Peyer's patch (tissue), 4 donors: Measurements from ENCODE around the gene TAPBPL. TPM values are rescaled to one million over a fixed set of nuclear protein-coding genes. Genes with fewer than 3 reads are reported as not detected.
"Not testable (repeated sequence)": the region's sequence is repeated elsewhere in the genome, so short reads cannot be mapped to it uniquely, and the experiment has no call there.

Source experiments
- DNase-seq, 3 donors: peaks; one replicate each; pipeline ENCODE4 v3.0.0-alpha.2; 2017 to 2019
- H3K27ac ChIP-seq, 4 donors: fragments of 200-600 bp; sonication (generic); one replicate each; pipeline ENCODE4 v1.5.1; 2016 to 2019
- H3K27me3 ChIP-seq, 2 donors: fragments of 200-600 bp; sonication (generic); one replicate each; pipeline ENCODE4 v1.5.1; 2019
- H3K36me3 ChIP-seq, 3 donors: fragments of 200-600 bp; sonication (generic); one replicate each; pipeline ENCODE4 v1.5.1; 2016 to 2019
- H3K4me1 ChIP-seq, 4 donors: fragments of 200-600 bp; sonication (generic); one replicate each; pipeline ENCODE4 v1.5.1; 2016 to 2019
- H3K4me3 ChIP-seq, 4 donors: fragments of 200-600 bp; sonication (generic); 1 replicate in 3 of 4; 2 replicates in 1 of 4; pipeline ENCODE4 v1.5.1; 2016 to 2019; ENCODE audit warnings: mild to moderate bottlenecking in 1 of 4
- H3K9me3 ChIP-seq, 4 donors: fragments of 200-600 bp; sonication (generic); one replicate each; pipeline ENCODE4 v1.5.1; 2016 to 2019; ENCODE audit warnings: mild to moderate bottlenecking in 1 of 4
- POLR2A ChIP-seq, 2 donors: fragments of 450-650 bp; IDR thresholded peaks; one replicate each; pipeline ENCODE4 v1.5.1; 2017; ENCODE audit warnings: antibody characterized with exemption in 2 of 2, mild to moderate bottlenecking in 2 of 2, moderate library complexity in 2 of 2
- total RNA-seq, 4 donors: library from RNA; depleted of rRNA; stranded (reverse); fragments of >200 nt; gene quantifications; one replicate each; pipeline ENCODE4 v1.1.0, GENCODE V29; 2016
- TF ChIP-seq, protein P1 (sequence below), 6 experiments: fragments of 450-650 bp in 4 of 6; fragments of 200-600 bp in 2 of 6; sonication (generic) in 1 of 6; IDR thresholded peaks; one replicate each; pipeline ENCODE4 v1.5.1; 2017 to 2019; ENCODE audit warnings: antibody characterized with exemption in 6 of 6, mild to moderate bottlenecking in 3 of 6, moderate library complexity in 1 of 6

TAPBPL gene
- total RNA-seq, 4 donors from 2014 or later, result 44.6 to 124 (median 95.5) TPM

DNA sequence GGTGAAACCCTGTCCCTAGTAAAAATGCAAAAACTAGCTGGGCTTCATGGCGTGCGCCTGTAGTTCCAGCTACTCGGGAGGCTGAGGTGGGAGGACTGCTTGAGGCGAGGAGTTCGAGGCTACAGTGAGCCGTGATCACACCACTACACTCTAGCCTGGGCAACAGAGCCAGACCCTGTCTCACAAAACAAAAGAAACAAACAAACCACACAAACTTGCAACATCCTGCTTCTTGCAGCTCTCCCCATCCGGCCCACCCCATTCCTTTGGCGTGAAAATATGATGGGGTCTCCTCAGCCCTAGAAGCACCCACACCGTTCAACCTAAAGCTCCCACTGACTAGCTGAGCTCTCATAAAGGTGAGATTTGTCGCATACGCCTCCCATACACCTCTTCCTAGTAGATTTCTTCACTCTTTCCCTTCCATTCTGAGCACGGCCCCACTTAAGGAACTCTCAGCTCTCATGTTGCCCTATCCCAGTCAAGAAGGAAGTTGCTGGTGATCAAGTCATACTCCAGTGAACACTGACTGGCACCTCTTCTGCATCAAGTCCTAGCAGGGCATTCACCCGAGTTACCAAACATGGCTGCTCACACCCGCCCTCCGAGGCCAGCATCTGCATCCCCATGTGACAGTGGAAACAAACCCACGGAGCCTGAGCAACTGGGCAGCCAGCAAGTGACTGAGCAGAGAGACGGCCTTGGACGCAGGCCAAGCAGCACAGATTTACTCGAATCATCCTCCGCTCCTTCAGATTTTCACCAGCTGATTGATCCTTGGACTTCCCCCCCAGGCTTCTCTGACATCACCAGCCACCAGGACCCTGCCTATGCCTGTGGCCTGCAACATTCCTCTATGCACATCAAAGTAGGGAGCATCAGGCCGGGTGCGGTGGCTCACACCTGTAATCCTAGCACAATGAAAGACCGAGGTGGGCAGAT lies 26.0 kb upstream of the TAPBPL start:
- Histone ChIP-seq H3K27me3 (no peaks in the 10 kb centered on the region), H3K9me3 (no peaks in the 10 kb centered on the region), H3K36me3 (no peaks in the 10 kb centered on the region), H3K27ac (peak overlapping the region in 2 of 4 donors; percentile 70 to 78), H3K4me3 (no peak overlapping the region), H3K4me1 (peaks cover 0 to 23% (median 8%) of the 10 kb centered on the region in 4 donors)
- TF ChIP-seq, protein P1, sequence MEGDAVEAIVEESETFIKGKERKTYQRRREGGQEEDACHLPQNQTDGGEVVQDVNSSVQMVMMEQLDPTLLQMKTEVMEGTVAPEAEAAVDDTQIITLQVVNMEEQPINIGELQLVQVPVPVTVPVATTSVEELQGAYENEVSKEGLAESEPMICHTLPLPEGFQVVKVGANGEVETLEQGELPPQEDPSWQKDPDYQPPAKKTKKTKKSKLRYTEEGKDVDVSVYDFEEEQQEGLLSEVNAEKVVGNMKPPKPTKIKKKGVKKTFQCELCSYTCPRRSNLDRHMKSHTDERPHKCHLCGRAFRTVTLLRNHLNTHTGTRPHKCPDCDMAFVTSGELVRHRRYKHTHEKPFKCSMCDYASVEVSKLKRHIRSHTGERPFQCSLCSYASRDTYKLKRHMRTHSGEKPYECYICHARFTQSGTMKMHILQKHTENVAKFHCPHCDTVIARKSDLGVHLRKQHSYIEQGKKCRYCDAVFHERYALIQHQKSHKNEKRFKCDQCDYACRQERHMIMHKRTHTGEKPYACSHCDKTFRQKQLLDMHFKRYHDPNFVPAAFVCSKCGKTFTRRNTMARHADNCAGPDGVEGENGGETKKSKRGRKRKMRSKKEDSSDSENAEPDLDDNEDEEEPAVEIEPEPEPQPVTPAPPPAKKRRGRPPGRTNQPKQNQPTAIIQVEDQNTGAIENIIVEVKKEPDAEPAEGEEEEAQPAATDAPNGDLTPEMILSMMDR (IDR thresholded peaks at IDR 0.05), result no peak
- TF ChIP-seq POLR2A (IDR thresholded peaks at IDR 0.05), result no peak
- DNase-seq, result peak in 2 of 3 donors; percentile 74 to 76

DNA sequence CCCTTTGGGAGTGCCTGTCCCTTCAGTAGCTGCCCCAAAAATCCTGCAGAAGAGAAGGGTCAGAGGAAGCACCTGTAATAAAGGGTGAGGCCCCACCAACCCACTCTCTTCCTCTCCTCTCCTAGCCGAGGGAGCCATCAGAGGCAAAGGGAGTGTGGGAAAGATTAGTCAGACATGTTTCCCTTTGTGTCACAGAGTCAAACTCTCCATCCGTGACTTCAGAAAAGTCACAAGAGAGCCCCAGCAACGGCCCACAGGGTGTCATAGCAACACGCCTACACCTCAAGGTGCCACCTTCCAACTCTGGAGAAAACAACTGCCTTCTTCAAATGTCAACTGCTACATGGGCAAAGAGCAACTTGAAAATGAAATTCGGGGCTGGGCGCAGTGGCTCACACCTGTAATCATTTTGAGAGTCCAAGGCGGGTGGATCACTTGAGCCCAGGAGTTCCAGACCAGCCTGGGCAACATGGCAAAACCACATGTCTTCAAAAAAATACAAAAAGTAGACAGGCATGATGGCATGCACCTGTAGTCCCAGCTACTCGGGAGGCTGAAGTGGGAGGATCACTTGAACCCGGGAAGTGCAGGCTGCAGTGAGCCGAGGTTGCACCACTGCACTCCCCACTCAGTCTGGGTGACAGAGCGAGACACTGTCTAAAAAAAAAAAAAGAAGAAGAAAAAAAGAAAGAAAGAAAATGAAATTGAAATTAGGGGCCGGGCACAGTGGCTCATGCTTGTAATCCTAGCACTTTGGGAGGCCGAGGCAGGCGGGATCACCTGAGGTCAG lies 24.8 kb upstream of the TAPBPL start:
- Histone ChIP-seq H3K4me3 (peak overlapping the region in 1 of 4 donors; percentile 6), H3K4me1 (peaks cover 0 to 23% (median 9%) of the 10 kb centered on the region in 4 donors), H3K36me3 (no peaks in the 10 kb centered on the region), H3K27me3 (no peaks in the 10 kb centered on the region), H3K9me3 (no peaks in the 10 kb centered on the region), H3K27ac (peak overlapping the region in 3 of 4 donors; percentile 14 to 78 (median 70))
- peak in 2 of 3 donors; percentile 86 to 88 for DNase-seq
- TF ChIP-seq, protein P1 (IDR thresholded peaks at IDR 0.05), result no peak
- no peak for TF ChIP-seq POLR2A (IDR thresholded peaks at IDR 0.05)

DNA sequence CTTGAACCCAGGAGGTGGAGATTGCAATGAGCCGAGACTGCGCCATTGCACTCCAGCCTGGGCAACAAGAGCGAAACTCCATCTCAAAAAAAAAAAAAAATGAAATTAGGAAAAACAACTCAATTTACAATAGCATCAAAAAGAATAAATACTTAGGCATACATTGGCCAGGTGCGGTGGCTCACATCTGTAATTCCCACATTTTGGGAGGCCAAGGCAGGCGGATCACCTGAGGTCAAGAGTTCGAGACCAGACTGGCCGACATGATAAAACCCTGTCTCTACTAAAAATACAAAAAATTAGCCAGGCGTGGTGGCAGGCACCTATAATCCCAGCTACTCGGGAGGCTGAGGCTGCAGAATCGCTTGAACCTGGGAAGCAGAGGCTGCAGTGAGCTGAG lies 24.0 kb upstream of the TAPBPL start:
- not testable (repeated sequence) for H3K36me3 ChIP-seq, H3K27me3 ChIP-seq, H3K9me3 ChIP-seq, H3K4me3 ChIP-seq
- Histone ChIP-seq H3K27ac (peak overlapping the region in 2 of 4 donors; percentile 70 to 78), H3K4me1 (peaks cover 0 to 23% (median 9%) of the 10 kb centered on the region in 4 donors)
- DNase-seq, result peak in 1 of 3 donors; percentile 39

DNA sequence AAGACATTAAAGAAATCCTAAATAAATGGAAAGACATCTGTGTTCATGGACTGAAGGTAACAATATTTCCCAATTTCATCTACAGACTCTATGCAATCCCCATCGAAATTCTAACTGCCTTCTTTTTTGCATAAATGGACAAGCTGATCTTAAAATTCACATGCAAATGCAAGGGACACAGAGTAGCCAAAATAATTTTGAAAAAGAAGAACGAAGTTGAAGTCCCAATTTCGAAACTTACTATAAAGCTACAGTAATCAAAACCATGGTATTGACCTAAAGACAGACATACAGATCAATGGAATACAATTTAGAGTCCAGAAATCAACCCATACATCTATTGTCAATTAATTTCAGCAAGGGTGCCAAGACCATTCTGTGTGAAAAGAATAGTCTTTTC lies 23.5 kb upstream of the TAPBPL start:
- Histone ChIP-seq H3K9me3 (no peaks in the 10 kb centered on the region), H3K4me1 (peaks cover 0 to 23% (median 9%) of the 10 kb centered on the region in 4 donors), H3K36me3 (no peaks in the 10 kb centered on the region), H3K27ac (peak overlapping the region in 1 of 4 donors; percentile 78), H3K27me3 (no peaks in the 10 kb centered on the region), H3K4me3 (no peak overlapping the region)
- no peak for DNase-seq
- TF ChIP-seq, protein P1 (IDR thresholded peaks at IDR 0.05), result no peak
- TF ChIP-seq POLR2A (IDR thresholded peaks at IDR 0.05), result no peak

DNA sequence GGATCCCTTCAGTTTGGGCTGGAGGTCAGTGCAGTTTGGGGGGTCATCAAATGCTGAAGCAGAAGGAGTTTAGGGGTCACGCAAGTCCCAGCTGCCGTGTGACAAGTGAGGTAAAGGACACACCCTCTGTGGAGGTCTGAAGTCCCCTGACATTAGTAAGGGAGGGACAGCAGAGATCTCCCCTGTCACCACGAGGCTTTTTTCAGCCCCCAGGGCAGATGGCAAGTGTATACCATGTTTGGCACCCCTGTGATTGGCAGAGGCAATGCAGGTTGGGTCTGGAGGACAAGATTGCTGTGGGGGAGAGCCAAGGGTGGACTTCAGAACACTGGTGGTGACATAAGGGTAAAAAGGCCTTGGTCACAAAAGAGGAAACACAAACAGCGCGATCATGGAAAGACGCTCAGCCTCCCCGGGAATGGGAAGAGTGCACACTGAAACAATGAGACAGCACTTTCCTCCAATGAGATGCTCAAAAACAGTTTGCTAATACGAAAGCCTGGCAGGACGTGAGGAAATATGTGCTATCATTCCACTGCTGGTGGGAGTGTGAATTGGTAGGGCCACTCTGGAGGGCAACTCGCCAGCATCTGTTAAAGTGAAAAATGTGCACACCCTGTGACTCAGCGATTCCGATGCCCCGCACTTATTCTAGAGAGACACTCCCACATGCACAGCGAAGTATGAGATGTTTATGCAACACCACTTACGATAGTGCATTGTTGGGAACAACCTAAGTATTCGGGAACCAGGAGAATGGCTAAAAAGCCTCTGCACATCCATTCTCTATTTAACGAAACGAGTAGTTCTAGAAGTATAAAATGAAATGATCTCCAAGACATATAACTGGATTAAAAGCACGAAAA lies 21.5 kb upstream of the TAPBPL start:
- H3K27ac ChIP-seq, result peak overlapping the region; percentile 38 to 70 (median 58)
- H3K4me1 ChIP-seq, result peaks cover 0 to 15% (median 9%) of the 10 kb centered on the region in 4 donors
- H3K36me3 ChIP-seq, result no peaks in the 10 kb centered on the region
- peak overlapping the region in 1 of 4 donors; percentile 33 for H3K4me3 ChIP-seq
- TF ChIP-seq, protein P1 (IDR thresholded peaks at IDR 0.05), result peak in 1 of 6 experiments; percentile 11
- no peak for TF ChIP-seq POLR2A (IDR thresholded peaks at IDR 0.05)
- peak; percentile 53 to 89 (median 68) for DNase-seq
- H3K9me3 ChIP-seq, result no peaks in the 10 kb centered on the region
- no peaks in the 10 kb centered on the region for H3K27me3 ChIP-seq
